Epidermal melanocyte (primary cell): Measurements from ENCODE around the gene POLA1.

ENCODE experiments used
- DNase-seq: peaks from one replicate; pipeline ENCODE4 v3.0.0; 2011; ENCODE audit warnings: low spot score; ENCODE audit not compliant: insufficient read length

Gene POLA1

GRCh38 chrX:24877288-24877664 is 183.6 kb downstream of the POLA1 start:
- no peak for DNase-seq

- no peak for DNase-seq
Measured at GRCh38 chrX:24877854-24878650, 184.3 kb downstream of the POLA1 start.

- DNase-seq = no peak
Measured at GRCh38 chrX:24879679-24880078, 186.0 kb downstream of the POLA1 start.

DNA sequence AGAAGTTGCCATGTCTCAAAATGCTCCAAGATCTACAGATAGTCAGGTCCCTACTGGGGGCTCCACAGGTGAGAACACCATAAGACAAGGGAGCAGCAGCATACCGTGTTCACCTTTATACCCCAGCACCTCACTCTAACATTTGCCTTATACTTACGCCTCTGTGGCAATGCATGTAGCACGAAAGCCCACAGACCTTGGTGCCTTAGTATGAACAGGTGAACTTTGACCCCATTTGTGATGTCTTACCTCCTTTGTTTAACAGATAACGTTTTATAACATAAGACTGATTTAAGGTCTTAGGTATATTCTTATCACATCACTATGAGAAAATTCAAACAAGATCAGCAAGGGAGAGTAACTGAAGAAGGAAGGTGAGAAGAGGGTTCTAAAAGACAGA is 193.2 kb downstream of the POLA1 start:
- DNase-seq = no peak

- DNase-seq = no peak
Measured at GRCh38 chrX:24890677-24891076, 197.0 kb downstream of the POLA1 start.

DNA sequence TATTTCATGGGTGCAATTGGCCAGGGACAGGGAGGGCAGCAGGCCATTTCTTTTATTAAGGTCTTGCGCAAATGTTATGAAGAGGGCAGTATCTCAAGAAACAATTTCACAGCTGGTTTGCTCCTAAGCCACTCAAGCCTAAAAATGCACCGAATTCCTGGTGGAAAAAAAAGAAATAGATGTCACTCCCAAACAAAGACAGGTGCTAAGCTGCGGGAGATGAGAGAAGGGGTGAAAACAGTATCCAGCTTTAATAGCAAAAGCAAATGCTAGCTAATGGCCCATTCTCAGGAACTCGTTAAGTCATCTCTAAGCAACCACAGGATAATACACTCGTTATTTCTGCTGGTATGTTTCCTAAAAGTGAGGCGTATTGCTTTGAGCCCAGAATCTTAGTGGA is 205.7 kb downstream of the POLA1 start:
- no peak for DNase-seq

GRCh38 chrX:24900234-24900633 is 206.5 kb downstream of the POLA1 start:
- no peak for DNase-seq

GRCh38 chrX:24902806-24903205 is 209.1 kb downstream of the POLA1 start:
- no peak for DNase-seq

DNA sequence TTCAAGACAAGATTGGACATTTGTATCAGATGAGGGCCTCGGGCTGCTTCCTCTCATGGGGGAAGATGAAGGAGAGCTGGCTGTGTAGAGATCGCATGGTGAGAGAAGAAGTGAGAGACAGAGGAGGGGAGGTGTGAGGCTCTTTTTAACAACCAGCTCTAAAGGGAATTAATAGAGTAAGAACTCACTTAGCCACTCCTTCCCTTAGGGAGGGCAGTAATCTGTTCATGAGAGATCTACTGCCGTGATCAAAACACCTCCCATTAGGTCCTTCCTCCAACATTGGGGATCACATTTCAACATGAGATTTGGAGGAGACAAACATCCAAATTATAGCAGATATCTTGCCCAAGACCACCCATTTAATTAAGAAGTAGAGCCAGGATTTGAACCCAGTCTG is 225.0 kb downstream of the POLA1 start:
- DNase-seq = no peak

DNA sequence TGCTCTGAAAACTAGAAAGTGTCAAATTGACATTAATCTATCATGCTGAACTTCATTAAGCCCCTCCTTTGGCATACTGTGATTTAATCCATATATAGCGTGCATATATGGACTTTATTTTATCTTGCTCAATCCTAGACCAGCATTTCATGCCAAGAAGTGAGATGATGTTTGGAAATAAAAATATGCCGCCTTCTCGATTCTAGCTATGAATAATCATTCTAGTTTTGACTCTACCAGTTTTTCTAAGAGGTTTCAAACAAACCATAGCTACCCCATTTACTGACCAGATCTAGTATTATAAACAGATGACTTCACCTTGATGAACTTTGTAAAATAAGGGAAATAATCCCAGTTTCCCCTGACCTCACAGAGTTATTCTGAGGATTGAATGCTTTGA is 227.1 kb downstream of the POLA1 start:
- no peak for DNase-seq

- DNase-seq = no peak
Measured at GRCh38 chrX:24925430-24925829, 231.7 kb downstream of the POLA1 start.

DNA sequence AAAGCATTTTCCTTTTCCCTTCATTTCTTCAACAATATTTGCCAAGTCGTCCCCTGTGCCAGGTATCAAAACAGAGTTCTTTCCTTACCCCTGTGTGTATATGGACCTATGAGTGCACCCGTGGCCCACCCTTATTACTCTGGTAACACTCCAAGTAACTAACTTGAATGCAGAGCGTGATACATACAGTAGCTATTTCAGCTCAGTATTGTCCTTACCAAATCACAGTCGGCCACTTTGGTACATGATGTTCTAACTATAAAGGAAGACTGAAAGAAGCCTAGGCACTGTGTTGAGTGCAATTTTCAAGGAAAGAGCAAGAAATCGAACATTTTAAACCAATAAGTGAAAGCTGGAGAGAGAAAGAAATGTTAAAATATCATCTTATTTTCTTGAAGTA is 233.7 kb downstream of the POLA1 start:
- no peak for DNase-seq

DNA sequence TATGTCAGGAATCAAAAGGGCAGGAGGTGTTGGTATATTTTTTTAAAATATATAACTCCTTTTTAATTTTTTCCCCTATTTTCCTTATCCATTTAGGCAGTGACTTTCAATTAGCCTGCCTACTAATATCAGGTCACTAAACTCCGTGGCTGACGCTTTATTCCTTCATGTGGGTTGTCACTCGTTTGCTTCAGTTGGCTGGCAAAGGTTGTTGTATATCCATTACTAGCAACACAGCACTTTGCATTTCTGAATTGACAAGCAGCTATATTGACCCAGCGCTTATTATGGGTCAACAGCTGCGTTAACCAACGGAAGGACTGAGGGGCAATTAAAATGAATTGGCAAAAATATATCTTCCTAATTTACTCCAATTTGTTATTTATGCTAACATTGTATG is 234.4 kb downstream of the POLA1 start:
- no peak for DNase-seq

DNA sequence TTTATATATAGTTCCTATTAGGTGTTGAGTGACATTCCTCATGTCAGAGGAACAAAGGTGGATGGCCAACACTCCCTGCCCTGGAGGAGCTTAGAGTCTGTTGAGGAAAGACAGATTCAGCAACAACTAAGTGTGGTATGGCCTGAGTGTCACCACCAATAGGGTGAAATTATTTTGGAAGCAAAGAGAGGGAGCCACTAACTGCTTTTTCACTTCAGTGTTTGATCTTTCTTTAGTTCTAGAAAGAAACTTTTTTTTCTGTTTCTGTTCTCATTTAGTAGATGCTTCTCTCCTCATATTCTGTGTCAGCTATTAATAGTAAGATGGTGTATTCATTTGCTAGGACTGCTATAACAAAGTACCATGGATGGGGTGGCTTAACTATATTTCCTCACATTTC is 240.6 kb downstream of the POLA1 start:
- DNase-seq = no peak

GRCh38 chrX:24945009-24945408 is 251.3 kb downstream of the POLA1 start:
- DNase-seq = no peak

GRCh38 chrX:24946369-24946768 is 252.7 kb downstream of the POLA1 start:
- DNase-seq = no peak

- no peak for DNase-seq
Measured at GRCh38 chrX:24954732-24955131, 261.0 kb downstream of the POLA1 start.

GRCh38 chrX:24955372-24955930 is 261.7 kb downstream of the POLA1 start:
- no peak for DNase-seq

GRCh38 chrX:24956828-24957227 is 263.1 kb downstream of the POLA1 start:
- no peak for DNase-seq

DNA sequence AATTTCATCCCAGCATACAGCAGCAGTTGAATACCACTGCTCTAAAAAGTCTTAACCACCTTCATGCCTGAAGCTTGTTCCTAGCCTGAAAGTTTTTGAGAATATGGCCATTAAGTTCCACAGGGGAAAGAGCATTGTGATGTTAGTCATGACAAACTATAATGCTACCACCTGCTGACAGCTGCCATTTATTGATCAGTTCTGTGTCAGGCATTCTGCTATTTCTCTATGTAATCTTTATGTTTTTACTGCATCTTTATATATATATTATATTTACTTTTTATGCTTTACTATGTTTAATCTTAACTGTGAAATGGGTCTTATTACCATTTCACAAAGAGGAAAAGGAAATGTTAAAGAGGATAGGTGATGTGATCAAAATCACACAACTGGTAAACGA is 268.1 kb downstream of the POLA1 start:
- no peak for DNase-seq

GRCh38 chrX:24963823-24964222 is 270.1 kb downstream of the POLA1 start:
- no peak for DNase-seq

- DNase-seq = no peak
Measured at GRCh38 chrX:24965372-24965771, 271.7 kb downstream of the POLA1 start.

DNA sequence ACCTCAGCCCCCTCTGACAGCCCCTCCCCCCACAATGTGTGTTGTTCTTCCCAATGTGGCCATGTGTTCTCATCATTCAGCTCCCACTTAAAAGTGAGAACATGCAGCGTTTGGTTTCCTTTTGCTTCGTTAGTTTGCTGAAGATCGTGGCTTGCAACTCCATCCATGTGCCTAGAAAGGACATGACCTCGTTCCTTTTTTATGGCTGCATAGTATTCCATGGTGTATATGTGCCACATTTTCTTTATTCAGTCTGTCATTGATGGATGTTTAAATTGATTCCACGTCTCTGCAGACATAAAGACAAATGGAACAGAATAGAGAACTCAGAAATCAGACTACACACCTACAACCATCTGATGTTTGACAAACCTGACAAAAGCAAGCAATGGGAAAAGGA is 276.1 kb downstream of the POLA1 start:
- DNase-seq = no peak
